SU-DHL-6 (cell line): ENCODE results near the gene PLCB2.

Experiments
- EZH2phosphoT487 ChIP-seq: fragments of 200-600 bp; sonication (generic), shearing (Covaris generic); conservative IDR thresholded peaks from 2 replicates; pipeline ENCODE4 v1.6.1; 2018; ENCODE audit warnings: mild to moderate bottlenecking, antibody characterized with exemption, low read length, moderate library complexity, mixed read lengths
- TF ChIP-seq, protein P1 (sequence below): fragments of 200-600 bp; sonication (generic); IDR thresholded peaks from one replicate; pipeline ENCODE4 v1.5.1; 2017; ENCODE audit warnings: antibody characterized with exemption, mild to moderate bottlenecking, low read length, moderate library complexity; ENCODE audit not compliant: insufficient read depth, poor library complexity, severe bottlenecking

DNA sequence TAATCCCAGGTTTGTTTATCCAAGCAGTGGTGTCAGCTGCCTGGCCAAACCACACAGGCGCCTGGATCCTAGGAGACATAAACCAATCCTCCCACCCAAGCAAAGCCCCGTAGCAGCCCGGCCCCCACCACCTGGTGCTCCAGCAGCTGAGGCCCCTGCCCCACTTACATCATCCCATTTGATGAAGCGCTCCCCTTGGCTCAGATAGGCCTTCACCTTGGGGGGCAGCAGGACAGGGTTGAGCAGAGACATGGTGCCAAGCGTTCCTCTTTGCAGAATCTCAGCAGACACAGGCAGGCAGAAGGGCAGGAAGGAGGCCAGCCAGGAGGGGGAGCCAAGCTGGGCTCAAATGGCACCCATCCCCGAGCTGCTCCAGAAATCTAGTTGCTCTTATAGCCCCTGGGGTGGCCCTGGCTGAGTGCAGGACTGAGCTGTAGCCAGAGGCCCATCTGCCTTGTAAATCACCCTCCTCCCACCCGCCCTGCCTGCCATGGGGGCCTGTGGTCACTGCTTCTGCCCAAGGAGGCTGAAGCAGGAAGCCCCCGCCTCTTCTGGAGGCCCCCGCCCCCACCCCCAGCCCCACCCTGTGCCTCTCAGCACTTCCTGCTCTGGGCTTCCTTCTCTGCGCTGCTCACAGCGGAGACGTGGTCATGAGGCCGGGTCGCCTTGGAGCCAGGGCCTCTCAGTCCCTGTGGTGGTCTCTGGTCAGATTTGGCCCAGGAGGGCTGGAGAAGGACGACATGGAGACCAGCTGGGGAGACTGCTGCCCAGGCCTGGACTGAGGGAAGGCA lies at the start of gene PLCB2:
- TF ChIP-seq, protein P1, sequence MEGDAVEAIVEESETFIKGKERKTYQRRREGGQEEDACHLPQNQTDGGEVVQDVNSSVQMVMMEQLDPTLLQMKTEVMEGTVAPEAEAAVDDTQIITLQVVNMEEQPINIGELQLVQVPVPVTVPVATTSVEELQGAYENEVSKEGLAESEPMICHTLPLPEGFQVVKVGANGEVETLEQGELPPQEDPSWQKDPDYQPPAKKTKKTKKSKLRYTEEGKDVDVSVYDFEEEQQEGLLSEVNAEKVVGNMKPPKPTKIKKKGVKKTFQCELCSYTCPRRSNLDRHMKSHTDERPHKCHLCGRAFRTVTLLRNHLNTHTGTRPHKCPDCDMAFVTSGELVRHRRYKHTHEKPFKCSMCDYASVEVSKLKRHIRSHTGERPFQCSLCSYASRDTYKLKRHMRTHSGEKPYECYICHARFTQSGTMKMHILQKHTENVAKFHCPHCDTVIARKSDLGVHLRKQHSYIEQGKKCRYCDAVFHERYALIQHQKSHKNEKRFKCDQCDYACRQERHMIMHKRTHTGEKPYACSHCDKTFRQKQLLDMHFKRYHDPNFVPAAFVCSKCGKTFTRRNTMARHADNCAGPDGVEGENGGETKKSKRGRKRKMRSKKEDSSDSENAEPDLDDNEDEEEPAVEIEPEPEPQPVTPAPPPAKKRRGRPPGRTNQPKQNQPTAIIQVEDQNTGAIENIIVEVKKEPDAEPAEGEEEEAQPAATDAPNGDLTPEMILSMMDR: peak; percentile 13
- no peak for TF ChIP-seq EZH2phosphoT487
